ENCODE results near the gene LGMN. TPM values are rescaled to one million over a fixed set of nuclear protein-coding genes. Genes with fewer than 3 reads are reported as not detected.

Gene LGMN
- total RNA-seq, 1 donor from 2014 or later = 100 TPM

DNA sequence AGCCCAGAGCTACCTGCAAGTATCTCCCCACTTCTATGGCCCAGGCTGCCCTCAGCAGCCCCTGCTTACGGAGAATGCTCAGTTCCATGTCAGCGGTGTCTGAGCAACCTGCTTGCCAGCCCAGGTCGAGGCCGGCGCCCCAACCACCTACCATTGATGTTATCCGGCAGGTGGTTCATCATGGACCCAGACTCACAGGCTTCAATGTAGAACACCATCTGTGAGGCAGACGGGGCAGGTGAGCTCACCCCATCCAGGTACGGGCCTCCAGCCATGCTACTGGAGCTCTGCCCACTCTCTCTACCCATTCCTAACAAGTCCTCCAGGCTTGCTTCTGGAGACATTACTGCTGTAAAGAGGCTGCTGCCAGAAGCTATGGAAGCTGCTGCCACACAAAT is 35.8 kb downstream of the LGMN start:
- no peak overlapping the region for H3K4me3 ChIP-seq
- no peaks in the 10 kb centered on the region for H3K27me3 ChIP-seq (ENCODE audit: low read depth)
- TF ChIP-seq, protein P1, sequence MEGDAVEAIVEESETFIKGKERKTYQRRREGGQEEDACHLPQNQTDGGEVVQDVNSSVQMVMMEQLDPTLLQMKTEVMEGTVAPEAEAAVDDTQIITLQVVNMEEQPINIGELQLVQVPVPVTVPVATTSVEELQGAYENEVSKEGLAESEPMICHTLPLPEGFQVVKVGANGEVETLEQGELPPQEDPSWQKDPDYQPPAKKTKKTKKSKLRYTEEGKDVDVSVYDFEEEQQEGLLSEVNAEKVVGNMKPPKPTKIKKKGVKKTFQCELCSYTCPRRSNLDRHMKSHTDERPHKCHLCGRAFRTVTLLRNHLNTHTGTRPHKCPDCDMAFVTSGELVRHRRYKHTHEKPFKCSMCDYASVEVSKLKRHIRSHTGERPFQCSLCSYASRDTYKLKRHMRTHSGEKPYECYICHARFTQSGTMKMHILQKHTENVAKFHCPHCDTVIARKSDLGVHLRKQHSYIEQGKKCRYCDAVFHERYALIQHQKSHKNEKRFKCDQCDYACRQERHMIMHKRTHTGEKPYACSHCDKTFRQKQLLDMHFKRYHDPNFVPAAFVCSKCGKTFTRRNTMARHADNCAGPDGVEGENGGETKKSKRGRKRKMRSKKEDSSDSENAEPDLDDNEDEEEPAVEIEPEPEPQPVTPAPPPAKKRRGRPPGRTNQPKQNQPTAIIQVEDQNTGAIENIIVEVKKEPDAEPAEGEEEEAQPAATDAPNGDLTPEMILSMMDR (IDR thresholded peaks at IDR 0.05; ENCODE audit: borderline replicate concordance) = no peak
- H3K9me3 ChIP-seq (replicated peaks) = no peaks in the 10 kb centered on the region
- no peak for DNase-seq
- peaks cover 79% of the 10 kb centered on the region for H3K36me3 ChIP-seq
- intact Hi-C loops (cut with micrococcal nuclease) = no loop called here
- no peaks in the 10 kb centered on the region for H3K4me1 ChIP-seq
- no peak overlapping the region for H3K27ac ChIP-seq (replicated peaks)

DNA sequence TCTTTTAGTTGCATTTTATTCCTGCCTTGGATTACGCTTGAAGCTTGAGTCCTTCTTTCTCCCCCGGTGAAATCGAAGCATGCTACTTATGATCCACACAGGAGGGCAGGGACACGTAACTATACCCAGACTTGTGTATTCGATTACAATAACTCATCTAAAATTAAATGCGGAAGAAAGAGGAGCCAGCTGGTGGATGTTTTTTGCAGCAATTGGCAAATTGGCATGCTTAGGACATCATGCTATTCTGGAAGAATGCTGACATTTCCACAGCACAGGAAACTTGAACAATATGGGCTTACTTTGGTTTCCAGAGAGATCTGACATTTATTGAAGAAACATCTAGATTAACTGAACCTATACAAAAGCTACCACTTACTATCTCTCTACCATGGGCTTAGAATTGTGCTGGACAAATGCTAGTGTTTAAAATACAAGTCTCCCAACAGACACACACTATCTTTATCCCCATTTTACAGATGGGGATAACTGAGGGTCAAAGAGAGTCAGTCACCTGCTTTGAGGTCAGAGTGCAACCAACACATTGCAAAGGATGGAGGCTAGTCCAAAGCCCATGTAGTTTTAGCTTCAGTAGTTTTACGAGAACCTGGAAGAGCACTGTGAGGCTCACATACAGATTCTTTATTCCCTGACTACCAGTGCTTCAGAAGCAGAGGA is 36.3 kb downstream of the LGMN start:
- Histone ChIP-seq H3K4me3 (no peak overlapping the region), H3K27me3 (ENCODE audit: low read depth) (no peaks in the 10 kb centered on the region), H3K36me3 (peaks cover 83% of the 10 kb centered on the region), H3K9me3 (replicated peaks) (no peaks in the 10 kb centered on the region), H3K27ac (replicated peaks) (no peak overlapping the region), H3K4me1 (no peaks in the 10 kb centered on the region)
- intact Hi-C loops (cut with micrococcal nuclease) = no loop called here
- TF ChIP-seq, protein P1 (IDR thresholded peaks at IDR 0.05; ENCODE audit: borderline replicate concordance) = no peak
- no peak for DNase-seq

DNA sequence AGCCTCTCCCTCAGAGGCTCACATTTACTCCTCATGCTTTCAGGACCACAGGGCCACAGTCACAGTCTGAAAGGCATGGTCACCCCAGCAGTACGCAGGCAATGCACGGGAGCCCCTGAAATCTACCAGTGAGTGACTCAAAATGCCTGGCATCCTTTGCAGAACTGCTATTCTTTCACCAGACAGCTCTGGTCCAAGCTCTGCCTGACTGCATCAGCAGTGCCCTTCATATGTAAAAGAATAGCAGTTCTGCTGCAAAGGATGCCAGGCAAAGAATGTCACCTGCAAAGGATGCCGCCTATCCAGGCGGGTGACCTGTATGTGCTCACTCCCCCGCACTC is 38.5 kb downstream of the LGMN start:
- TF ChIP-seq, protein P1 (IDR thresholded peaks at IDR 0.05; ENCODE audit: borderline replicate concordance) = no peak
- no peaks in the 10 kb centered on the region for H3K27me3 ChIP-seq (ENCODE audit: low read depth)
- H3K4me3 ChIP-seq = no peak overlapping the region
- H3K4me1 ChIP-seq = no peaks in the 10 kb centered on the region
- peaks cover 87% of the 10 kb centered on the region for H3K36me3 ChIP-seq
- intact Hi-C loops (cut with micrococcal nuclease) = no loop called here
- no peak overlapping the region for H3K27ac ChIP-seq (replicated peaks)
- DNase-seq = no peak
- no peaks in the 10 kb centered on the region for H3K9me3 ChIP-seq (replicated peaks)

DNA sequence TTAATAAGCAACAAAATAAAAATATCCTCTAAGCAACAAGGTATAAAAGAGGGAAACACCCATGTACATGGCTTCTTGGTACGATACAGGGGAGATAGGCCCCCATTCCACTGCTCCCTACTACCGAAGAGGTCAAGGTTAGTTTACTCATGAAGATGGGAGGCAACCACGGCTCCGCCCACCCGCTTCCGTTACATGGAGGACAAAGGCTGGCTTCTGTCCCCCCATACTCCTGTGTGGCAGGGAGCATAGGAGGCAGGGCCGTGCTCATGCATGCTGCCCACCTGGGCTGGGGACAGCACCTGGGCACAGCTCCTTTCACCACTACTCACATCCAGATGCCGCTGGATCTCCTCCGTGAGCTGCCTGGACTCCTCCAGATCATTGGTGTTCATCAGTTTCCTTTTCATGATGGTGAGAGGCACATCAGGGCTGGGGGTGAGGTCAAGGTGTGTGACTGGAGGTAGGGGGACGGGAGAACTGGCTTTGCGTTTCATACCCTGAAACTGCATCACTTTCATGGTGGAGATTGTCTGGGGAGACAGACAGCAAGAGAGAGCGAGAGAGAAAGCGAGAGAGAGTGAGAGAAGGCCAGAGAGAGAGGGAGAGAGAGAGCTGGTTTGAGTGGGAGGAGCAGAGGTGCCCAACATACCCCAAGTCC is 39.0 kb downstream of the LGMN start:
- TF ChIP-seq, protein P1 (IDR thresholded peaks at IDR 0.05; ENCODE audit: borderline replicate concordance) = no peak
- Histone ChIP-seq H3K9me3 (replicated peaks) (no peaks in the 10 kb centered on the region), H3K36me3 (peaks cover 91% of the 10 kb centered on the region), H3K27ac (replicated peaks) (no peak overlapping the region), H3K4me3 (no peak overlapping the region), H3K27me3 (ENCODE audit: low read depth) (no peaks in the 10 kb centered on the region), H3K4me1 (no peaks in the 10 kb centered on the region)
- intact Hi-C loops (cut with micrococcal nuclease) = no loop called here
- DNase-seq = no peak

DNA sequence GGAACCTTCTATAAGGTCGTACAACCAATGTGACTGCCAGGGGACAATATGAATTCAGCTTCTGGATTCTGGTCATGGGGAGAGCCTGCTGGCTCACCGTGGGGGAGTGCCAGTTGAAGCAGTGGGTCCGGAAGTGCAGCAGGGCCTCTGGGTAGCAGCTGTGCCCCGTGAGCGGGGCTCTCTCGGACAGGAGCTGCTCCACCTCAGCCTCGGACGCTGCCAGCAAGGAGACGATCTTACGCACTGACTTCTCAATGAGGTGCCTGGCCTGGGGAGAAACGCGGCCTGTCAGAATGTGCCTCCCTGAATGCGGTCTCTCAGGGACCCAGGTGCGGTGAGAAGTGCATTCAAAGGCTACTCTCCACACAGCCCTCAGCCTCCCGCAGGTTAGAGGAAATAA is 42.0 kb downstream of the LGMN start:
- Histone ChIP-seq H3K9me3 (replicated peaks) (no peaks in the 10 kb centered on the region), H3K4me3 (no peak overlapping the region), H3K36me3 (peaks cover 80% of the 10 kb centered on the region), H3K27me3 (ENCODE audit: low read depth) (no peaks in the 10 kb centered on the region), H3K27ac (replicated peaks) (no peak overlapping the region), H3K4me1 (no peaks in the 10 kb centered on the region)
- intact Hi-C loops (cut with micrococcal nuclease) = no loop called here
- DNase-seq = no peak
- TF ChIP-seq, protein P1 (IDR thresholded peaks at IDR 0.05; ENCODE audit: borderline replicate concordance) = no peak

Data from left ventricle myocardium inferior (tissue), 1 donor.